Ishikawa (cell line): ENCODE data around the gene LRFN4.

Experiments
- EGR1 ChIP-seq: IDR thresholded peaks from 2 replicates; pipeline ENCODE4 v1.6.1; 2012
- RAD21 ChIP-seq: IDR thresholded peaks from 2 replicates; pipeline ENCODE4 v1.6.1; 2012; ENCODE audit warnings: low read depth
- TAF1 ChIP-seq: IDR thresholded peaks from 2 replicates; pipeline ENCODE4 v1.6.1; 2012; ENCODE audit warnings: low read depth, mild to moderate bottlenecking
- TCF12 ChIP-seq: IDR thresholded peaks from 2 replicates; pipeline ENCODE4 v1.6.1; 2012; ENCODE audit warnings: low read depth
- TF ChIP-seq, protein P1 (sequence below): IDR thresholded peaks from 2 replicates; pipeline ENCODE4 v1.6.1; 2012

DNA sequence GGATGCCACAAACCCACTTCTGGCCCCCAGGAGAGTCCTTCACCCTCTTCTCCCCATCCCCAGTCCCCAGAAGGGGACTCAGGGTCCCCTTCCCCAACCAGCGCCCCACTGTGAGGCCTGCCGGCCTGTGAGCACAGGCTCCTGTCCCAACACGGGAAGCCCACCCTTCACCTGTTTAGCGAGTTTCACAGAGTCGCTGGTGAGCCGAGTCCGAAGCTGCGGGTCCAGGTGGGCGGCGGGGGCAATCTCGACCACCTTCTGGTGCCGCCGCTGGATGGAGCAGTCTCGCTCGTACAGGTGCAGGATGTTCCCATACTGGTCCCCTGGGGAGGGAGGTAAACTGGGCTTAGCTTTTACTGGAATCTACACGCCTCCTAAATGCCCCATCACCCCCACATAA, 13.3 kb downstream of the LRFN4 start:
- TF ChIP-seq TAF1: no peak
- no peak for TF ChIP-seq EGR1
- no peak for TF ChIP-seq RAD21
- TF ChIP-seq, protein P1, sequence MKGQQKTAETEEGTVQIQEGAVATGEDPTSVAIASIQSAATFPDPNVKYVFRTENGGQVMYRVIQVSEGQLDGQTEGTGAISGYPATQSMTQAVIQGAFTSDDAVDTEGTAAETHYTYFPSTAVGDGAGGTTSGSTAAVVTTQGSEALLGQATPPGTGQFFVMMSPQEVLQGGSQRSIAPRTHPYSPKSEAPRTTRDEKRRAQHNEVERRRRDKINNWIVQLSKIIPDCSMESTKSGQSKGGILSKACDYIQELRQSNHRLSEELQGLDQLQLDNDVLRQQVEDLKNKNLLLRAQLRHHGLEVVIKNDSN: no peak
- TF ChIP-seq TCF12: no peak
